ENCODE results near the gene UNCX. TPM values are rescaled to one million over a fixed set of nuclear protein-coding genes. Genes with fewer than 3 reads are reported as not detected.
A peak's percentile ranks its signal among the peaks of the same experiment; 100 is the strongest.

The UNCX gene
- total and polyA plus RNA-seq, 2 experiments from 2014 or later, result not detected

- Histone ChIP-seq H4K20me1 (ENCODE audit: insufficient read depth) (no peaks in the 10 kb centered on the region), H3K36me3 (ENCODE audit: low read depth) (no peaks in the 10 kb centered on the region), H3K79me2 (ENCODE audit: insufficient read depth) (no peaks in the 10 kb centered on the region), H3K4me3 (no peak overlapping the region), H3K27ac (no peak overlapping the region), H3K9me3 (ENCODE audit: low read depth) (no peaks in the 10 kb centered on the region), H3K9me2 (ENCODE audit: insufficient read depth) (no peaks in the 10 kb centered on the region), H2AFZ (no peak overlapping the region), H3K9ac (no peak overlapping the region), H3F3A (ENCODE audit: insufficient read depth) (no peaks in the 10 kb centered on the region), H3K4me2 (ENCODE audit: unreplicated experiment) (no peak overlapping the region), H3K4me1 (ENCODE audit: insufficient read depth) (no peaks in the 10 kb centered on the region), H3K27me3 (replicated peaks; ENCODE audit: insufficient read depth) (peaks cover 93% of the 10 kb centered on the region)
- TF ChIP-seq EZH2 (IDR thresholded peaks at IDR 0.05; ENCODE audit: insufficient read depth, poor library complexity, severe bottlenecking) (peak; percentile 5), EZH2phosphoT487 (IDR thresholded peaks at IDR 0.05; ENCODE audit: insufficient read depth, low read depth) (no peak; the same call in 1 of the 2 replicates)
- in situ Hi-C loops (cut with MboI), result no loop called here
- 14 to 26% methylated on average over 39 to 43 of the region's 48 CpGs for WGBS, 2 experiments (ENCODE audit: low coverage in 1 of 2, low lambda C conversion rate in 2 of 2, missing lambda C conversion rate in 2 of 2)
- no peak for DNase-seq
Measured at GRCh38 chr7:1246160-1246870, 13.6 kb downstream of the UNCX start.

GRCh38 chr7:1246871-1247526 is 14.3 kb downstream of the UNCX start:
- TF ChIP-seq EZH2phosphoT487 (IDR thresholded peaks at IDR 0.05; ENCODE audit: insufficient read depth, low read depth) (peak; percentile 86; the same call in 1 of the 2 replicates), EZH2 (IDR thresholded peaks at IDR 0.05; ENCODE audit: insufficient read depth, poor library complexity, severe bottlenecking) (peak; percentile 94)
- no peak overlapping the region for H3K4me3 ChIP-seq
- H3K79me2 ChIP-seq (ENCODE audit: insufficient read depth), result no peaks in the 10 kb centered on the region
- 4 to 7% methylated on average over 39 to 45 of the region's 68 CpGs for WGBS, 2 experiments (ENCODE audit: low coverage in 1 of 2, low lambda C conversion rate in 2 of 2, missing lambda C conversion rate in 2 of 2)
- H3K27me3 ChIP-seq (replicated peaks; ENCODE audit: insufficient read depth), result peaks cover 91% of the 10 kb centered on the region
- H3K27ac ChIP-seq, result no peak overlapping the region
- no peak overlapping the region for H2AFZ ChIP-seq
- no peak overlapping the region for H3K9ac ChIP-seq
- H4K20me1 ChIP-seq (ENCODE audit: insufficient read depth), result no peaks in the 10 kb centered on the region
- H3F3A ChIP-seq (ENCODE audit: insufficient read depth), result no peaks in the 10 kb centered on the region
- no peaks in the 10 kb centered on the region for H3K36me3 ChIP-seq (ENCODE audit: low read depth)
- no peaks in the 10 kb centered on the region for H3K9me3 ChIP-seq (ENCODE audit: low read depth)
- DNase-seq, result no peak
- H3K4me1 ChIP-seq (ENCODE audit: insufficient read depth), result no peaks in the 10 kb centered on the region
- H3K4me2 ChIP-seq (ENCODE audit: unreplicated experiment), result no peak overlapping the region
- in situ Hi-C loops (cut with MboI), result no loop called here
- H3K9me2 ChIP-seq (ENCODE audit: insufficient read depth), result no peaks in the 10 kb centered on the region

DNA sequence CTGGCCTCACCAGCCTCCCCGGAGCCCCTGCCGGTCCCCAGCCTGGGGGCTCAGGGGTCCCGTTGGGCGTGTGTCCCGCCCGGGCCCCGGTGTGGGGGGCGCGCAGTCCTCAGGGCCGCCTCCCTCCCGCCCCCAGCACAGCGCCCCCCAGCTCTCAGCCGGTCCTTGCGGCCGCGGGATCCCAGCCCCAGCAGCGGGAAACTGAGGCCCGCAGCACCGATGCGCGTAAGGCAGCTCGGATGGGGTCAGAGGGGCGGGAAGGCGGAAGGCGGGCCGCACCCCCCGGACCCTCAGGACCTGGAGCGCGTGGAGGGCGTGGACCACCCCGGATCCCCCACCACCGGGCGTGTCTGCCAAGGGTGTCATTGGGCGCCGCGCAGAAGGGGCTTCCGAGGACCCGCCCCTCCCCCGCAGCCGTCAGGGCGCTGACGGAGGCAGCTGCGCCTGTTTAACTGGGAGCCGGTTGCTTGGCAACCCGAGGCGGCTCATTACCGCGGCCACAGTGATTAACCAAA is 14.9 kb downstream of the UNCX start:
- in situ Hi-C loops (cut with MboI), result no loop called here
- Histone ChIP-seq H3K27me3 (replicated peaks; ENCODE audit: insufficient read depth) (peaks cover 91% of the 10 kb centered on the region), H3K36me3 (ENCODE audit: low read depth) (no peaks in the 10 kb centered on the region), H3K9ac (no peak overlapping the region), H3K9me3 (ENCODE audit: low read depth) (no peaks in the 10 kb centered on the region), H2AFZ (no peak overlapping the region), H3K27ac (no peak overlapping the region), H3F3A (ENCODE audit: insufficient read depth) (no peaks in the 10 kb centered on the region), H4K20me1 (ENCODE audit: insufficient read depth) (no peaks in the 10 kb centered on the region), H3K9me2 (ENCODE audit: insufficient read depth) (no peaks in the 10 kb centered on the region), H3K4me3 (no peak overlapping the region), H3K79me2 (ENCODE audit: insufficient read depth) (no peaks in the 10 kb centered on the region), H3K4me2 (ENCODE audit: unreplicated experiment) (no peak overlapping the region), H3K4me1 (ENCODE audit: insufficient read depth) (no peaks in the 10 kb centered on the region)
- peak; percentile 68; the same call in 1 of the 2 replicates for TF ChIP-seq EZH2phosphoT487 (IDR thresholded peaks at IDR 0.05; ENCODE audit: insufficient read depth, low read depth)
- peak; percentile 81 for TF ChIP-seq EZH2 (IDR thresholded peaks at IDR 0.05; ENCODE audit: insufficient read depth, poor library complexity, severe bottlenecking)
- WGBS, 2 experiments (ENCODE audit: low coverage in 1 of 2, low lambda C conversion rate in 2 of 2, missing lambda C conversion rate in 2 of 2), result 4 to 6% methylated on average over 30 to 40 of the region's 48 CpGs
- DNase-seq, result peak; percentile 30

GRCh38 chr7:1248143-1248915 is 15.7 kb downstream of the UNCX start:
- Histone ChIP-seq H3K9ac (no peak overlapping the region), H3K9me2 (ENCODE audit: insufficient read depth) (no peaks in the 10 kb centered on the region), H4K20me1 (ENCODE audit: insufficient read depth) (no peaks in the 10 kb centered on the region), H3F3A (ENCODE audit: insufficient read depth) (no peaks in the 10 kb centered on the region), H3K4me3 (no peak overlapping the region), H3K36me3 (ENCODE audit: low read depth) (no peaks in the 10 kb centered on the region), H3K79me2 (ENCODE audit: insufficient read depth) (no peaks in the 10 kb centered on the region), H3K4me1 (ENCODE audit: insufficient read depth) (no peaks in the 10 kb centered on the region), H3K4me2 (ENCODE audit: unreplicated experiment) (no peak overlapping the region), H2AFZ (no peak overlapping the region), H3K9me3 (ENCODE audit: low read depth) (no peaks in the 10 kb centered on the region), H3K27me3 (replicated peaks; ENCODE audit: insufficient read depth) (peaks cover 91% of the 10 kb centered on the region), H3K27ac (no peak overlapping the region)
- in situ Hi-C loops (cut with MboI), result no loop called here
- 6 to 9% methylated on average over 22 of the region's 27 CpGs for WGBS, 2 experiments (ENCODE audit: low coverage in 1 of 2, low lambda C conversion rate in 2 of 2, missing lambda C conversion rate in 2 of 2)
- no peak for DNase-seq
- TF ChIP-seq EZH2 (IDR thresholded peaks at IDR 0.05; ENCODE audit: insufficient read depth, poor library complexity, severe bottlenecking), result peak; percentile 70
- no peak for TF ChIP-seq EZH2phosphoT487 (IDR thresholded peaks at IDR 0.05; ENCODE audit: insufficient read depth, low read depth)

Measured in GM23248 (cell line).